IMR-90 (cell line): Measurements from ENCODE around the gene COL18A1. TPM values are rescaled to one million over a fixed set of nuclear protein-coding genes. Genes with fewer than 3 reads are reported as not detected.

ENCODE experiments used
- ATAC-seq: fragments of 200-7000 bp; cut with Tn5 transposase; 2 replicates; pipeline ENCODE4 v1.9.1; 2020; ENCODE audit warnings: low read depth, mild to moderate bottlenecking, moderate library complexity
- BruUV-seq: library from RNA; stranded (reverse); fragments of 400-500 nt; replicated peaks from 2 replicates; lab custom pipeline; 2021; lab: Mats Ljungman, UMichigan
- CTCF ChIA-PET: fragments of 300-600 bp; formaldehyde crosslinking; extraction: SDS; loops from one replicate; lab custom pipeline; 2021; ENCODE audit warnings: antibody characterized with exemption; lab: Yijun Ruan, JAX
- POLR2A ChIA-PET: fragments of 300-600 bp; sonication (Branson Sonifier 250); formaldehyde crosslinking; loops from one replicate; lab custom pipeline; 2022; ENCODE audit warnings: antibody characterized with exemption; ENCODE audit not compliant: unreplicated experiment; lab: Charles Lee
- DNase-seq: peaks from one replicate; pipeline ENCODE4 v3.0.0; 2013
- H2AFZ ChIP-seq: replicated peaks from 2 replicates; pipeline ENCODE3; 2013; ENCODE audit warnings: low read length, mild to moderate bottlenecking; ENCODE audit not compliant: poor library complexity
- H2AK5ac ChIP-seq: 2 replicates; pipeline ENCODE4 v1.6.1; 2013; ENCODE audit warnings: low read depth, low read length, inconsistent platforms
- H2AK9ac ChIP-seq: replicated peaks from 2 replicates; pipeline ENCODE3; 2013; ENCODE audit warnings: mild to moderate bottlenecking, low read depth, low read length, moderate library complexity; ENCODE audit not compliant: poor library complexity
- H2BK120ac ChIP-seq: 2 replicates; pipeline ENCODE4 v1.6.1; 2013; ENCODE audit warnings: low read depth, low read length, inconsistent platforms
- H2BK15ac ChIP-seq: 3 replicates; pipeline ENCODE4 v1.6.1; 2013; ENCODE audit warnings: low read depth, low read length, inconsistent platforms
- H2BK20ac ChIP-seq: 2 replicates; pipeline ENCODE4 v1.6.1; 2013; ENCODE audit warnings: low read depth, mild to moderate bottlenecking, inconsistent platforms, low read length, moderate library complexity
- H2BK5ac ChIP-seq: 2 replicates; pipeline ENCODE4 v1.6.1; 2013; ENCODE audit warnings: mild to moderate bottlenecking, low read depth, low read length, inconsistent platforms; ENCODE audit not compliant: poor library complexity, severe bottlenecking
- H3K14ac ChIP-seq: replicated peaks from 2 replicates; pipeline ENCODE4 v1.6.1; 2013; ENCODE audit warnings: low read depth, low read length, inconsistent platforms
- H3K18ac ChIP-seq: 2 replicates; pipeline ENCODE4 v1.6.1; 2013; ENCODE audit warnings: low read depth, low read length, control low read depth
- H3K23ac ChIP-seq: 2 replicates; pipeline ENCODE4 v1.6.1; 2013; ENCODE audit warnings: low read depth, low read length, inconsistent platforms
- H3K27ac ChIP-seq: 2 replicates; pipeline ENCODE4 v1.5.1; 2013; ENCODE audit warnings: mild to moderate bottlenecking, control low read depth, low read length; ENCODE audit not compliant: insufficient read depth
- H3K27me3 ChIP-seq: 2 replicates; pipeline ENCODE4 v1.6.1; 2013; ENCODE audit warnings: low read length; ENCODE audit not compliant: control insufficient read depth, insufficient read depth
- H3K36me3 ChIP-seq: 2 replicates; pipeline ENCODE4 v1.6.1; 2013; ENCODE audit warnings: low read length, mixed read lengths; ENCODE audit not compliant: control insufficient read depth, insufficient read depth
- H3K4ac ChIP-seq: 2 replicates; pipeline ENCODE4 v1.6.1; 2013; ENCODE audit warnings: low read depth, low read length, inconsistent platforms
- H3K4me1 ChIP-seq: 2 replicates; pipeline ENCODE4 v1.6.1; 2013; ENCODE audit warnings: low read length, mixed read lengths; ENCODE audit not compliant: control insufficient read depth, insufficient read depth
- H3K4me2 ChIP-seq: 2 replicates; pipeline ENCODE4 v1.6.1; 2013; ENCODE audit warnings: low read depth, mild to moderate bottlenecking, control low read depth, low read length, moderate library complexity
- H3K4me3 ChIP-seq: 2 replicates; pipeline ENCODE4 v1.5.1; 2013; ENCODE audit warnings: low read depth, mild to moderate bottlenecking, control low read depth, low read length, moderate library complexity; ENCODE audit not compliant: insufficient read depth
- H3K56ac ChIP-seq: 2 replicates; pipeline ENCODE4 v1.6.1; 2013; ENCODE audit warnings: low read length, inconsistent platforms; ENCODE audit not compliant: insufficient read depth; ENCODE audit errors: extremely low read depth
- H3K79me1 ChIP-seq, 2 experiments: 2 replicates each; pipeline ENCODE4 v1.6.1; 2013; ENCODE audit warnings: low read length in 2 of 2, inconsistent platforms in 1 of 2, low read depth in 1 of 2
- H3K9ac ChIP-seq: 2 replicates; pipeline ENCODE4 v1.6.1; 2013; ENCODE audit warnings: low read depth, low read length, control low read depth
- H3K9me1 ChIP-seq: 2 replicates; pipeline ENCODE4 v1.6.1; 2013; ENCODE audit warnings: low read length, inconsistent platforms; ENCODE audit not compliant: insufficient read depth
- H3K9me3 ChIP-seq: 2 replicates; pipeline ENCODE4 v1.6.1; 2013; ENCODE audit warnings: low read length; ENCODE audit not compliant: control insufficient read depth, insufficient read depth
- H4K20me1 ChIP-seq: 2 replicates; pipeline ENCODE4 v1.6.1; 2013; ENCODE audit warnings: low read length, inconsistent platforms; ENCODE audit not compliant: insufficient read depth
- H4K5ac ChIP-seq: 2 replicates; pipeline ENCODE4 v1.6.1; 2013; ENCODE audit warnings: mild to moderate bottlenecking, low read depth, low read length, control low read depth
- H4K8ac ChIP-seq, 2 experiments: 2 replicates each; pipeline ENCODE4 v1.6.1; 2013; ENCODE audit warnings: low read depth in 2 of 2, low read length in 2 of 2, control low read depth in 1 of 2, inconsistent platforms in 1 of 2
- H4K91ac ChIP-seq: 2 replicates; pipeline ENCODE4 v1.6.1; 2013; ENCODE audit warnings: low read depth, low read length, inconsistent platforms; ENCODE audit not compliant: insufficient read depth
- CHD1 ChIP-seq: IDR thresholded peaks from 2 replicates; pipeline ENCODE4 v1.6.1; 2012; ENCODE audit warnings: low read depth, low read length, improper control_type of control experiment
- MAFK ChIP-seq: IDR thresholded peaks from 2 replicates; pipeline ENCODE4 v1.6.1; 2012; ENCODE audit warnings: low read depth, low read length, improper control_type of control experiment
- MAZ ChIP-seq: IDR thresholded peaks from 2 replicates; pipeline ENCODE4 v1.6.1; 2012; ENCODE audit warnings: low read depth, mild to moderate bottlenecking, low read length, improper control_type of control experiment, moderate library complexity, borderline replicate concordance
- MXI1 ChIP-seq: IDR thresholded peaks from 2 replicates; pipeline ENCODE4 v1.6.1; 2012; ENCODE audit warnings: low read depth, mild to moderate bottlenecking, low read length, moderate library complexity, borderline replicate concordance
- NFE2L2 ChIP-seq: fragments of 150-350 bp; IDR thresholded peaks from 2 replicates; pipeline ENCODE4 v1.6.1; 2016; ENCODE audit warnings: low read depth, mild to moderate bottlenecking, low read length
- RAD21 ChIP-seq: IDR thresholded peaks from 2 replicates; pipeline ENCODE4 v1.6.1; 2012; ENCODE audit warnings: low read length, improper control_type of control experiment
- SMC3 ChIP-seq: fragments of 150-350 bp; IDR thresholded peaks from 2 replicates; pipeline ENCODE4 v1.6.1; 2016; ENCODE audit warnings: low read depth, mild to moderate bottlenecking, antibody characterized with exemption, low read length, moderate library complexity
- WGBS, 2 experiments: methylation state at CpG; one replicate each; pipeline versions ENCODE4 v1.1.5 to v1.1.7; 2013; ENCODE audit warnings: missing lambda C conversion rate in 2 of 2; ENCODE audit not compliant: insufficient read length in 1 of 2; ENCODE audit errors: extremely low coverage in 2 of 2; 5-methylcytosine and 5-hydroxymethylcytosine counted together
- dilution Hi-C: fragments of 300-500 bp; cut with HindIII; formaldehyde crosslinking; loops from one replicate; pipeline ENCODE4 v1.14.3; 2018; ENCODE audit warnings: low sequenced_read_pairs; ENCODE audit not compliant: unreplicated experiment
- in situ Hi-C: fragments of 300-500 bp; cut with MboI; formaldehyde crosslinking; loops from 3 replicates; pipeline ENCODE4 v1.14.3; 2019; ENCODE audit warnings: low sequenced_read_pairs, inconsistent platforms, mixed read lengths
- intact Hi-C: fragments of 100-400 bp; cut with micrococcal nuclease; formaldehyde crosslinking; loops from 2 replicates; pipeline ENCODE4 v1.10.0; 2022
- polyA plus RNA-seq, 3 experiments: library from polyadenylated mRNA; depleted of rRNA; stranded (reverse); fragments of >200 nt; gene quantifications; 2 replicates each; pipeline ENCODE4 v1.2.3, GENCODE V29; 2012; ENCODE audit warnings: low replicate concordance in 1 of 3
- total RNA-seq: library from RNA; depleted of rRNA; stranded (reverse); fragments of >200 nt; gene quantifications from 2 replicates; pipeline ENCODE4 v1.2.3, GENCODE V29; 2012
- TF ChIP-seq, protein P1 (sequence below): conservative IDR thresholded peaks from 2 replicates; pipeline ENCODE4 v1.5.1; 2012; ENCODE audit warnings: mild to moderate bottlenecking, low read depth, low read length, improper control_type of control experiment

The COL18A1 gene
- total and polyA plus RNA-seq, 2 of the 4 experiments (the other 2 are of a cell fraction), result 4.3 to 46.7 TPM

GRCh38 chr21:45356251-45356650 lies 48.7 kb upstream of the COL18A1 start:
- 90% methylated on average over 6 of the region's 10 CpGs; no CpG with 5 or more reads in 1 of the 2 experiments for WGBS, 2 experiments
- intact Hi-C loops, result no loop called here
- TF ChIP-seq CHD1 (no peak), MXI1 (no peak), RAD21 (no peak), MAFK (no peak), SMC3 (no peak), MAZ (no peak), NFE2L2 (no peak)
- TF ChIP-seq, protein P1, sequence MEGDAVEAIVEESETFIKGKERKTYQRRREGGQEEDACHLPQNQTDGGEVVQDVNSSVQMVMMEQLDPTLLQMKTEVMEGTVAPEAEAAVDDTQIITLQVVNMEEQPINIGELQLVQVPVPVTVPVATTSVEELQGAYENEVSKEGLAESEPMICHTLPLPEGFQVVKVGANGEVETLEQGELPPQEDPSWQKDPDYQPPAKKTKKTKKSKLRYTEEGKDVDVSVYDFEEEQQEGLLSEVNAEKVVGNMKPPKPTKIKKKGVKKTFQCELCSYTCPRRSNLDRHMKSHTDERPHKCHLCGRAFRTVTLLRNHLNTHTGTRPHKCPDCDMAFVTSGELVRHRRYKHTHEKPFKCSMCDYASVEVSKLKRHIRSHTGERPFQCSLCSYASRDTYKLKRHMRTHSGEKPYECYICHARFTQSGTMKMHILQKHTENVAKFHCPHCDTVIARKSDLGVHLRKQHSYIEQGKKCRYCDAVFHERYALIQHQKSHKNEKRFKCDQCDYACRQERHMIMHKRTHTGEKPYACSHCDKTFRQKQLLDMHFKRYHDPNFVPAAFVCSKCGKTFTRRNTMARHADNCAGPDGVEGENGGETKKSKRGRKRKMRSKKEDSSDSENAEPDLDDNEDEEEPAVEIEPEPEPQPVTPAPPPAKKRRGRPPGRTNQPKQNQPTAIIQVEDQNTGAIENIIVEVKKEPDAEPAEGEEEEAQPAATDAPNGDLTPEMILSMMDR, result no peak

More at GRCh38 chr21:45356251-45356650, 48.7 kb upstream of the COL18A1 start:
- no peak overlapping the region for H3K4me3 ChIP-seq
- in situ Hi-C loops (no loop called here), dilution Hi-C loops (no loop called here)
- H3K23ac ChIP-seq, result no peak overlapping the region
- no peak overlapping the region for H2BK5ac ChIP-seq
- ATAC-seq (no peak), DNase-seq (no peak)
- peak overlapping the region; percentile 23; the same call in 1 of the 2 replicates for H2AK5ac ChIP-seq
- peaks cover 3% of the 10 kb centered on the region; the same call in 1 of the 2 replicates for H3K4me1 ChIP-seq
- no peak overlapping the region for H2BK15ac ChIP-seq
- no peak overlapping the region for H3K4me2 ChIP-seq
- H3K36me3 ChIP-seq, result no peaks in the 10 kb centered on the region
- ChIA-PET POLR2A (no interaction called here), CTCF (no interaction called here)
- peak overlapping the region; percentile 7 for H4K91ac ChIP-seq
- peaks cover 10% of the 10 kb centered on the region for H3K9me1 ChIP-seq
- H3K56ac ChIP-seq, result no peak overlapping the region
- no peak overlapping the region for H4K8ac ChIP-seq
- no TSS peak for BruUV-seq
- H4K5ac ChIP-seq, result no peak overlapping the region
- peak overlapping the region; percentile 0; the same call in 1 of the 2 replicates for H2BK120ac ChIP-seq
- H2BK20ac ChIP-seq, result 0 out of 2 replicates have a peak overlapping the region, but pooled peaks have one; percentile 14
- H3K14ac ChIP-seq, result no peak overlapping the region
- no peaks in the 10 kb centered on the region for H3K9me3 ChIP-seq
- H3K27me3 ChIP-seq, result no peaks in the 10 kb centered on the region
- no peak overlapping the region for H3K27ac ChIP-seq
- H2AFZ ChIP-seq, result no peak overlapping the region
- no peaks in the 10 kb centered on the region for H4K20me1 ChIP-seq
- H3K18ac ChIP-seq, result no peak overlapping the region
- no peak overlapping the region for H3K9ac ChIP-seq
- no peak overlapping the region for H2AK9ac ChIP-seq
- H3K79me1 ChIP-seq, result no peaks in the 10 kb centered on the region
- H3K4ac ChIP-seq, result 0 out of 2 replicates have a peak overlapping the region, but pooled peaks have one; percentile 2
